GM12891 (cell line): ENCODE measurements around the gene PTPRT.

Source experiments
- PAX5 ChIP-seq: IDR thresholded peaks from 2 replicates; pipeline ENCODE4 v1.6.1; 2011; ENCODE audit warnings: low read length, moderate library complexity, mild to moderate bottlenecking; ENCODE audit not compliant: insufficient read depth, severe bottlenecking
- POLR2A ChIP-seq: IDR thresholded peaks from 2 replicates; pipeline ENCODE4 v1.6.1; 2011; ENCODE audit warnings: low read depth, low read length, control low read depth
- POLR2AphosphoS5 ChIP-seq: IDR thresholded peaks from 2 replicates; pipeline ENCODE4 v1.6.1; 2011; ENCODE audit warnings: low read depth, low read length, control low read depth
- POU2F2 ChIP-seq: IDR thresholded peaks from 2 replicates; pipeline ENCODE4 v1.6.1; 2011; ENCODE audit warnings: low read depth, mild to moderate bottlenecking, control low read depth, low read length, moderate library complexity
- SPI1 ChIP-seq: IDR thresholded peaks from 2 replicates; pipeline ENCODE4 v1.6.1; 2011; ENCODE audit warnings: low read depth, low read length, control low read depth
- TAF1 ChIP-seq: IDR thresholded peaks from 2 replicates; pipeline ENCODE4 v1.6.1; 2011; ENCODE audit warnings: low read depth, low read length, control low read depth

GRCh38 chr20:42741906-42742305 is 447.8 kb downstream of the PTPRT start:
- TF ChIP-seq SPI1 = no peak
- TF ChIP-seq TAF1 = no peak
- no peak for TF ChIP-seq POLR2A
- no peak for TF ChIP-seq POLR2AphosphoS5
- TF ChIP-seq PAX5 = no peak
- no peak for TF ChIP-seq POU2F2
